PFSK-1 (cell line): ENCODE results near the gene RIN2.
A peak's percentile ranks its signal among the peaks of the same experiment; 100 is the strongest.

Source experiments
- FOXP2 ChIP-seq: optimal IDR thresholded peaks from 2 replicates; pipeline ENCODE3; 2011; ENCODE audit warnings: borderline replicate concordance, control low read depth, inconsistent platforms; ENCODE audit not compliant: insufficient read depth; ENCODE audit errors: extremely low read length, extremely low read depth
- POLR2AphosphoS5 ChIP-seq: IDR thresholded peaks from 2 replicates; pipeline ENCODE4 v1.6.1; 2012; ENCODE audit warnings: low read depth, mild to moderate bottlenecking, control low read depth, low read length, moderate library complexity
- REST ChIP-seq, 2 experiments: IDR thresholded peaks; 2 replicates each; pipeline versions ENCODE4 v1.6.1 to v1.8.0; 2011 to 2012; ENCODE audit warnings: low read depth in 2 of 2, low read length in 2 of 2, control low read depth in 1 of 2, inconsistent platforms in 1 of 2, mild to moderate bottlenecking in 1 of 2, moderate library complexity in 1 of 2; ENCODE audit not compliant: insufficient read depth in 1 of 2
- SIN3A ChIP-seq: IDR thresholded peaks from 2 replicates; pipeline ENCODE4 v1.6.1; 2012; ENCODE audit warnings: mild to moderate bottlenecking, low read length, moderate library complexity, borderline replicate concordance; ENCODE audit not compliant: insufficient read depth
- TAF1 ChIP-seq: IDR thresholded peaks from 2 replicates; pipeline ENCODE4 v1.6.1; 2012; ENCODE audit warnings: low read length, control low read depth, borderline replicate concordance; ENCODE audit not compliant: insufficient read depth

The RIN2 gene

DNA sequence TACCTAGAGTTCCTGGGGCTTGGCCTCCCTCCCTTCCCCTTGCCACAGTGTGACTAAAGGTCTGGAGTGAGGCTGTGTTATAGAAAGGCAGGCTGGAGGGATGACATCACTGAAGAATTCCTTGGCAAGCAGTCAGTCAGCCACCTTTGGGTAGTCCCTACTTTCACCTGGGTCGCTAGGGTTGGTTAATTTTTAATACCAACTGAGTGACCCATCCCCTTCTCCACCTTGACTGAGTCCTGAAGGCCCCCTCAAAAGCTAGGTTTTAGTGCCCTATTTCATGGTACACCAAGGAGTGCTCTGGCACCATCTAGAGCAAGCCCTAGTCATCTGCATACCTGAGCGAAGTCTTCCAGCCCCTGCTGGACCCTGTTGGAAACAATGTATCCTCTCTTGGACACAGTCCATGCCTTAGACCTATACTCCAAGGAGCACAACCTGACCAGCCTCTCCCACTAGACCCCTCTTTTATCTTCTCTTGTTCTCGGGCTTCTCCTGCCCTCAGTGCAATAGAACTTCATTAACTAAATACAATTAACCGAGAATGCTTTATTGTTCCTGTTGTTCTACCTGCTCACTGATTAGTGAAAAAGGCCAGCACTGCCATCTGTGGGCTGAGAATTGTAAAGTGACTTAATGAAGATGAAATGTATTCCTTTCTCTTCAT is 44.6 kb downstream of the RIN2 start:
- no peak for TF ChIP-seq SIN3A
- no peak for TF ChIP-seq POLR2AphosphoS5
- no peak for TF ChIP-seq TAF1
- no peak for TF ChIP-seq REST (IDR thresholded peaks at IDR 0.05; ENCODE audit: insufficient read depth in 1 of 2, low read depth in 2 of 2, low read length in 2 of 2)
- no peak for TF ChIP-seq FOXP2

GRCh38 chr20:19806806-19807190 is 48.7 kb downstream of the RIN2 start:
- no peak for TF ChIP-seq SIN3A
- TF ChIP-seq FOXP2: no peak
- TF ChIP-seq POLR2AphosphoS5: no peak
- no peak for TF ChIP-seq TAF1
- no peak for TF ChIP-seq REST (IDR thresholded peaks at IDR 0.05; ENCODE audit: insufficient read depth in 1 of 2, low read depth in 2 of 2, low read length in 2 of 2)

- TF ChIP-seq POLR2AphosphoS5 (no peak), SIN3A (peak; percentile 45; the same call in 1 of the 2 replicates)
Measured at GRCh38 chr20:19807191-19807945, 49.3 kb downstream of the RIN2 start.
